Stimulated activated CD4-positive, alpha-beta T cell treated with anti-CD3 and anti-CD28 coated beads, Interleukin-1b, Interleukin-23, amount 100 ng/mL, for 24 hours (primary cell): ENCODE data around the gene BAZ2B.

Experiments
- DNase-seq, 4 experiments: peaks; one replicate each; pipeline ENCODE4 v3.0.0-alpha.2; 2020; ENCODE audit warnings: low read depth in 4 of 4, low spot score in 1 of 4

The BAZ2B gene

DNA sequence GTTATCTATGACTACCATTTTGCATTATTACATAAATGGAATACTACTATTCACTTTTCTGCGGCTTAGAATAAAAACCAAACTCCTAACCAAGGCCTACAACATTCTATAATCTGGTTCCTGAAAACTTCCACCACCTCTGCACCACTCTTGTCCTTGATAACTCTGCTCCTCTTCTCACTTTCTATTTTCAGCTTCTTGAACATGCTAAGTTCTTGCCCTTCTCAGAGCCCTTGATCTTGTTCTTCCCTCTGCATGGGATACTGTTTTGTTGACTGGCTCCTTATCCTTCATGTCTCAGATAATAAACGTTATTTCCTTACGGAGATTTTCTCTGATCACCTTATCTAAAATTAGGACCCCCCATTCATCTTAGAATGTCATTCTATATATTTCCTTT is 264.4 kb downstream of the BAZ2B start:
- no peak for DNase-seq

DNA sequence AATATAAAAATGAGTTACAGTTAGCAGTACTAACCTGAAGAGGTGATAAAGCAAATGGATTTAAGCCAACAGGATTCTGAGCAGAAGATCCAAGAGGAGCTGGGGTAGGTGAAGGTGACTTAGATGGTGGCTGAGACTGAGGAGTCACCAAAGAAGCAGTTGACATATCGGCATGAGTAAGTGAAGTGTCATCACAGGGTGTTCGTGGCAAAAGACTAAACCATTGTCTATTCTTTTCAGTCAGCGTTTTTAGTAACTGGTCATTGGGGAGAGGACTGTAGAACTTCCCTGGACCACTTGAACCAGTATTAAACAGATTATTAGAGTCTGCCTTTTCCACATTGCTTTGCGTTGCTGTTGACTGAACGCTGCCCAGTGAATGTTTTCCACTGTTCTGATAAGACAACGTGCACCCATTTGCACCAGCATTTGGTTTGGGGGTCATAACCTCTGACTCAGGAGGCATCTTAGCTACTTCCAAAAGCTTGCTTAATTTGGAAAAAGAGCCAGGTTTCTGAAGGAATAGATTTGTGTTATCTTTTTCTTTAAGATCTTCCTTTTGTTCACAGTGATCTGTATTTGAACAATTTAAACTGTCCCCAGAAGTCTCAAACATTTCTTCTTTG is 266.6 kb downstream of the BAZ2B start:
- DNase-seq: no peak

DNA sequence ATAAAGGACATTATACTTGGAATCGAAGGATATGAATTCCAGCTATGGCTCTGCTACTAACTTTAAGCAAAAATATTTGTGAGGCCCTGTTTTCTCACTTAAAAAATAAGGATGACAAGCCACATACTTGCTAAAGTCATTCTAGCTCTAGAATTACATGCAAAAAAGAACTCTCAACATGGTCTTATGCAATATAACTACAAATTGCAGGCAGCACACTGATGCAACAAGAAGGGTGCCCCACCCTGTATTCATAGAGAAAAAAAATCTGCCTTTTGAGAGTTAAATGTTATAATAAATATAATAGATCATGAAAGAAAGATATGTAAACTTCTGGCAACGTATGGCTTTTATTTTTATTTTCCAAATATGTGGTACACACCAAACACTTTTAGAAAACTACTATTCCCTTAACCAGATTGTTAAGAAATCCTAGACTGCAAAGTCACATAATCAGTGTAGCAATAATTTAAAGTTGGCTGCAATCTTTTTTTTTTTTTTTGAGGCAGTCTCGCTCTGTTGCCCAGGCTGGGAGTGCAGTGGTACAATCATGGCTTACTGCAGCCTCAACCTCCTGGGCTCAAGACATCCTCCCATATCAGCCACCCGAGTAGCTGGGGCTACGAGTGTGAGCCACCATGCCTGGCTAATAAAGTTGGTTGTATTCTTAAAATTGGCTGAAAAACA is 289.6 kb downstream of the BAZ2B start:
- DNase-seq: no peak

- no peak for DNase-seq
Observed at GRCh38 chr2:159322419-159322818, 293.9 kb downstream of the BAZ2B start.

- no peak for DNase-seq
Observed at GRCh38 chr2:159317392-159318088, 298.8 kb downstream of the BAZ2B start.

- DNase-seq: no peak
Observed at GRCh38 chr2:159307942-159308341, 308.4 kb downstream of the BAZ2B start.

GRCh38 chr2:159300586-159300985 is 315.8 kb downstream of the BAZ2B start:
- DNase-seq: no peak

- DNase-seq: no peak
Observed at GRCh38 chr2:159298967-159299366, 317.4 kb downstream of the BAZ2B start.

- DNase-seq: no peak
Observed at GRCh38 chr2:159297042-159297707, 319.2 kb downstream of the BAZ2B start.

DNA sequence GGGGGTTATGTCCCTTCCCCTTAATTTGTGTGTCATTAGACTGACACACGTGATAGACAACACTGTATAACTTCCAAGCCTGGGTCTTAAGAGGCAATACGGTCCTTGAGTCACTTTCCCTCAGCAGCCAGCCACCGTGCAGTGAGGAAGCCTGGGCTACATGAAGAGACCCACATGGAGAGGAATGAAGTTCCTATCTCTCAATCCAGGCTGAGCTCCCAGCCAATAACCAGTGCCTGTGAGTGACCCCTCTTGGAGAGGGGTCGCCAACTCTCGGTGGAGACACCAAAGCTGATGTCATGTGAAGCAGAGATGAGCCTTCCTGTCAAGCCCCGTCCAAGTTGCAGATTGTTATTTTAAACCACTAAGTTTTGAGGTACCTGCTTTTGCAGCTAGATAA is 324.2 kb downstream of the BAZ2B start:
- DNase-seq: no peak

- DNase-seq: no peak
Observed at GRCh38 chr2:159290289-159290907, 325.9 kb downstream of the BAZ2B start.

DNA sequence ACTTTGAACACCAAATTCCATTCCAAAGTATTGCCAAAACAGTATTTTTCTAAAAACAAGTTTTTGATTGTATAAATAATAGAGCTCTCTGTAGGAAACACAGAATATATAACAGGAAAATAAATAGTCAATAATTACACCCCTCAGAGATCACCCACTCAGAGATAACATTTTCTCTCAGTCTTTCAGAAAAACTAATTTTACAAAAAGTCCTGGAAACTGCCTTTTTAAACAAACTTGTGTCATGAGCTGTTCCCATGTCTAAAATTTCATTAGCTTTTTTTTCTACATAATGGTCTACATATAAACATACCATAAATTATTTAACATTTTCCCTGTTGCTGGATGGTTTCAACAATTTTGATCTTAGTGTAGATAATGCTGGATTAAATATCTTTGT is 328.6 kb downstream of the BAZ2B start:
- no peak for DNase-seq

GRCh38 chr2:159286709-159287441 is 329.5 kb downstream of the BAZ2B start:
- DNase-seq: peak; percentile 90 to 98 (median 94)

DNA sequence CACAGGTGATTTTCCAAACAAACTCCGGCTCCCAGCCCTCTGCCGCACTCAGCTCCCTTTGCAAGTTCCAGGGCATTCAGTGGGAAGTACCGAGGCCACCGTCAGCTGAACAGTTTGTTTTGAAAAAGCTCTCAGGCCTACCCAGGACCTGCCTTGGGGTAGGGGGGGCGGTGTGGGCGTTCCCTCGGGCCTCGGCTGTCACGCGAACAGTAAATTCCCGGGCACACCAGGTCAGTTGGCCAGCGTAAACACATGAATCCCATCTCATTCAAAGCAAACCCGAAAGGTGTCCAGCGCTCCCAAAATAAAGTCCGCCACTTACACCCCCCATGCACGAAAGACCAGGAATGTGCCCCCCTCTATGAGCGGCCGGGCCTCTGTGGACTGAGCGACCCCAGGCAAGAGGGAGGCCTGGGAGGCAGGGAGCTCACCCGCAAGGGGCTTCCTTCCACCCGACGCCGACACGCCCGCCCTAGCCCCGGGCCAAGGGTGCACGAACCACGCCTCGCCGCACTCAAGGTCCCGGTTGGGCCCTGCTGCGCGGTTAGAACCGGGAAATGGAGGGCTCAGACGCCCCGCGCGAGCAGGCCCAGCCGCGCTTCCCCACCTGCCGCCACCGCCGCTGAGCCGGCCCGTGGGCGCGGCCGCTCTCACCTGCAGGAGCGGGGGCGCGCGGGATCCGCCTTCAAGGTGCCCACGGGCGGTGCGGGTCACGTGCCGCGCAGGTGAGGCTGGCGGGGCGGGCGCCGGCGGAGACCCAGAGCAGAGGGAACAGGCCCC is 330.2 kb downstream of the BAZ2B start, which contains the start of gene WDSUB1:
TSS of gene WDSUB1 (minus strand) at position 775 of the 780 bp plus-strand sequence. CDS start 3,634 bp downstream, outside the sequence.
- peak in 2 of 4 experiments; percentile 7 to 9 for DNase-seq

DNA sequence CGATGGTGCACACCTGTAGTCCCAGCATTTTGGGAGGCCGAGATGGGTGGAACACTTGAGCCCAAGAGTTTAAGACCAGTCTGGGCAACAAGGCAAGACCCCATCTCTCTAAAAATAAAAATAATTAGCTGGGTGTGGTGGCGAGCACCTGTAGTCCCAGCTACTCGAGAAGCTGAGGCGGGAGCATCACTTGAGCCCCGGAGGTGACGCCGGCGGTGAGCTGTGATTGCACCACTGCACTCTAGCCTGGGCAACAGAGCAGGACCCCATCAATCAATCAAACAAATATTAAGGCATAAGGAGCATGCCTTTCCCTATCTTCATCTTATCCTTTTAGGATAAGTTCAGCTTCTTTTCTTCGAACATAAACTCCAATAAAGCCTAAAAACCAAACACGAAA is 330.9 kb downstream of the BAZ2B start:
- no peak for DNase-seq

- no peak for DNase-seq
Observed at GRCh38 chr2:159283529-159283928, 332.8 kb downstream of the BAZ2B start.

DNA sequence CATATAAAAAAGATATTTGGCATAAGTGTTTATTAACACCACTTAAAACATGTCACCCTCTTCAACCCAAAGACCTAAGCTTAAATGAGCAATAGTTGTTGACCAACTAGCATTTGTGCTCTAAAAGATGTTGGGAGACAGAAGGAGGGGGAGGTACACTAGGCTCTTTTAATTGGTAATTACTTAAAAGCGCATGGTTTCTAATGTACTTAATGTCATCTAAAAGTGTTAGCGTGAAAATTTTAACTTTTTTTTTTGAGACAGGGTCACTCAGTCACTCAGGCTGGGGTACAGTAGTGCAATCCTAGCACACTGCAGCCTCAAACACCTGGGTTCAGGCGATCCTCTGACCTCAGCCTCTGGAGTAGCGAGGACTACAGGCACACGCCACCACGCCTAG is 335.3 kb downstream of the BAZ2B start:
- no peak for DNase-seq

GRCh38 chr2:159279700-159280099 is 336.6 kb downstream of the BAZ2B start:
- DNase-seq: no peak

DNA sequence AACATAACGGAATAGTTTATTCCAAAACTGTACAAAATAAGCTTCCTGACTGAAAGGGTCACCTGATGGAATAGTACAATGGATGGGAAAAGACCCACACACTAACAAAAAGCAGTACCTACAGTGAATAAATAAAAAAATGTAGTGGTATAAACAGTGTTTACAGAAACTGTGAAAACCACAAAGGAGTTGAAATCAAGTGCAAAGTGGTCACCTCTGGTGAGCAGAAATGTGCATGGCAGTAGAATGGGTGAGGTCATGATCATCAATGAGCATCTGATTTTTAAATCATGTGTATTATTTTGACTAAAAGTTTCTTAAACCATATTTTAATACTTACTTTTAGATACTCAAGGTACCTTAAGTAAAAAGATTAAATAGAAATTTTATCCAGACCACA is 341.2 kb downstream of the BAZ2B start:
- no peak for DNase-seq

DNA sequence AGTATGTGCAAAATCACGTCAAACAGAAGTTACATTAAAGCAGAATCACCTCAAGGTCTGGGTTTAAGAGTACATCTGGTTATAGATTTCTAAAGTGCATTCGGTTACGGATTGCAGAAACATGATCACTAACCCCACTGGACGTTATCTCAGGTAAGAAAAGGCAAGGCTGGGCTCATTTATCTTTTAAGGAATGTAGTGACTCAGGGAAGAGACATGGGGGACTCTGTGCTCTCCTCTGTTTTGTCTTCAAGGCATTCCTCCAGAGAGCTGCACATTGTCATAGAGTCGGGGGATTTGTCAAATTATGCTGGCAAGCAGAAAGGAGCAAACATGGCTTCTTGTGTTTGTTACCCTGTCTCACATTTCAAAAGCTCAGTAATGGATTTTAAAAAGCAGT is 344.2 kb downstream of the BAZ2B start:
- no peak for DNase-seq
